Measurements from ENCODE around the gene MRPL1.

The MRPL1 gene

GRCh38 chr4:77826275-77826674 lies 36.4 kb upstream of the MRPL1 start:
- no peak overlapping the region for H3K27ac ChIP-seq (ENCODE audit: low read depth, low read length)
- H3K4me1 ChIP-seq (ENCODE audit: control insufficient read depth, insufficient read depth, low read length) = peaks cover under 1% of the 10 kb centered on the region
- H3K4me3 ChIP-seq (ENCODE audit: low read length) = no peak overlapping the region
- no peaks in the 10 kb centered on the region for H3K27me3 ChIP-seq (ENCODE audit: control insufficient read depth, insufficient read depth, low read length)
- no peaks in the 10 kb centered on the region for H3K36me3 ChIP-seq (ENCODE audit: control insufficient read depth, insufficient read depth, low read length)
- H3K9ac ChIP-seq (ENCODE audit: low read length) = no peak overlapping the region

GRCh38 chr4:77827343-77827742 lies 35.3 kb upstream of the MRPL1 start:
- H3K4me1 ChIP-seq (ENCODE audit: control insufficient read depth, insufficient read depth, low read length) = no peaks in the 10 kb centered on the region
- H3K4me3 ChIP-seq (ENCODE audit: low read length) = no peak overlapping the region
- no peaks in the 10 kb centered on the region for H3K27me3 ChIP-seq (ENCODE audit: control insufficient read depth, insufficient read depth, low read length)
- no peak overlapping the region for H3K9ac ChIP-seq (ENCODE audit: low read length)
- H3K36me3 ChIP-seq (ENCODE audit: control insufficient read depth, insufficient read depth, low read length) = no peaks in the 10 kb centered on the region
- H3K27ac ChIP-seq (ENCODE audit: low read depth, low read length) = no peak overlapping the region

GRCh38 chr4:77833126-77833724 lies 29.4 kb upstream of the MRPL1 start:
- no peak overlapping the region for H3K27ac ChIP-seq (ENCODE audit: low read depth, low read length)
- H3K36me3 ChIP-seq (ENCODE audit: control insufficient read depth, insufficient read depth, low read length) = no peaks in the 10 kb centered on the region
- no peaks in the 10 kb centered on the region for H3K27me3 ChIP-seq (ENCODE audit: control insufficient read depth, insufficient read depth, low read length)
- no peak overlapping the region for H3K9ac ChIP-seq (ENCODE audit: low read length)
- H3K4me3 ChIP-seq (ENCODE audit: low read length) = no peak overlapping the region
- no peaks in the 10 kb centered on the region for H3K4me1 ChIP-seq (ENCODE audit: control insufficient read depth, insufficient read depth, low read length)

- Histone ChIP-seq H3K36me3 (ENCODE audit: control insufficient read depth, insufficient read depth, low read length) (no peaks in the 10 kb centered on the region), H3K27ac (ENCODE audit: low read depth, low read length) (no peak overlapping the region), H3K4me3 (ENCODE audit: low read length) (no peak overlapping the region)
Observed at GRCh38 chr4:77834403-77834802, 28.2 kb upstream of the MRPL1 start.

GRCh38 chr4:77843628-77844027 lies 19.0 kb upstream of the MRPL1 start:
- no peaks in the 10 kb centered on the region for H3K4me1 ChIP-seq (ENCODE audit: control insufficient read depth, insufficient read depth, low read length)
- H3K4me3 ChIP-seq (ENCODE audit: low read length) = no peak overlapping the region
- no peaks in the 10 kb centered on the region for H3K36me3 ChIP-seq (ENCODE audit: control insufficient read depth, insufficient read depth, low read length)
- H3K27me3 ChIP-seq (ENCODE audit: control insufficient read depth, insufficient read depth, low read length) = no peaks in the 10 kb centered on the region
- no peak overlapping the region for H3K9ac ChIP-seq (ENCODE audit: low read length)
- no peak overlapping the region for H3K27ac ChIP-seq (ENCODE audit: low read depth, low read length)

More at GRCh38 chr4:77834403-77834802, 28.2 kb upstream of the MRPL1 start:
- Histone ChIP-seq H3K27me3 (ENCODE audit: control insufficient read depth, insufficient read depth, low read length) (no peaks in the 10 kb centered on the region), H3K9ac (ENCODE audit: low read length) (no peak overlapping the region), H3K4me1 (ENCODE audit: control insufficient read depth, insufficient read depth, low read length) (no peaks in the 10 kb centered on the region)

- Histone ChIP-seq H3K4me1 (ENCODE audit: control insufficient read depth, insufficient read depth, low read length) (no peaks in the 10 kb centered on the region), H3K27ac (ENCODE audit: low read depth, low read length) (no peak overlapping the region), H3K36me3 (ENCODE audit: control insufficient read depth, insufficient read depth, low read length) (no peaks in the 10 kb centered on the region), H3K4me3 (ENCODE audit: low read length) (no peak overlapping the region), H3K9ac (ENCODE audit: low read length) (no peak overlapping the region), H3K27me3 (ENCODE audit: control insufficient read depth, insufficient read depth, low read length) (no peaks in the 10 kb centered on the region)
Observed at GRCh38 chr4:77844363-77844762, 18.3 kb upstream of the MRPL1 start.

- no peaks in the 10 kb centered on the region for H3K36me3 ChIP-seq (ENCODE audit: control insufficient read depth, insufficient read depth, low read length)
- H3K4me3 ChIP-seq (ENCODE audit: low read length) = no peak overlapping the region
- no peak overlapping the region for H3K27ac ChIP-seq (ENCODE audit: low read depth, low read length)
- H3K27me3 ChIP-seq (ENCODE audit: control insufficient read depth, insufficient read depth, low read length) = no peaks in the 10 kb centered on the region
- H3K9ac ChIP-seq (ENCODE audit: low read length) = no peak overlapping the region
- H3K4me1 ChIP-seq (ENCODE audit: control insufficient read depth, insufficient read depth, low read length) = no peaks in the 10 kb centered on the region
Observed at GRCh38 chr4:77845400-77845799, 17.2 kb upstream of the MRPL1 start.

GRCh38 chr4:77845929-77846328 lies 16.7 kb upstream of the MRPL1 start:
- Histone ChIP-seq H3K27ac (ENCODE audit: low read depth, low read length) (no peak overlapping the region), H3K9ac (ENCODE audit: low read length) (no peak overlapping the region), H3K36me3 (ENCODE audit: control insufficient read depth, insufficient read depth, low read length) (no peaks in the 10 kb centered on the region), H3K4me1 (ENCODE audit: control insufficient read depth, insufficient read depth, low read length) (no peaks in the 10 kb centered on the region), H3K4me3 (ENCODE audit: low read length) (no peak overlapping the region), H3K27me3 (ENCODE audit: control insufficient read depth, insufficient read depth, low read length) (no peaks in the 10 kb centered on the region)

- Histone ChIP-seq H3K27me3 (ENCODE audit: control insufficient read depth, insufficient read depth, low read length) (no peaks in the 10 kb centered on the region), H3K9ac (ENCODE audit: low read length) (no peak overlapping the region), H3K4me1 (ENCODE audit: control insufficient read depth, insufficient read depth, low read length) (no peaks in the 10 kb centered on the region), H3K27ac (ENCODE audit: low read depth, low read length) (no peak overlapping the region), H3K4me3 (ENCODE audit: low read length) (no peak overlapping the region), H3K36me3 (ENCODE audit: control insufficient read depth, insufficient read depth, low read length) (no peaks in the 10 kb centered on the region)
Observed at GRCh38 chr4:77848508-77848907, 14.1 kb upstream of the MRPL1 start.

- no peak overlapping the region for H3K27ac ChIP-seq (ENCODE audit: low read depth, low read length)
- no peak overlapping the region for H3K4me3 ChIP-seq (ENCODE audit: low read length)
- no peaks in the 10 kb centered on the region for H3K36me3 ChIP-seq (ENCODE audit: control insufficient read depth, insufficient read depth, low read length)
- H3K4me1 ChIP-seq (ENCODE audit: control insufficient read depth, insufficient read depth, low read length) = no peaks in the 10 kb centered on the region
- H3K27me3 ChIP-seq (ENCODE audit: control insufficient read depth, insufficient read depth, low read length) = no peaks in the 10 kb centered on the region
- H3K9ac ChIP-seq (ENCODE audit: low read length) = no peak overlapping the region
Observed at GRCh38 chr4:77849278-77849965, 13.2 kb upstream of the MRPL1 start.

- Histone ChIP-seq H3K27ac (ENCODE audit: low read depth, low read length) (no peak overlapping the region), H3K4me3 (ENCODE audit: low read length) (no peak overlapping the region), H3K4me1 (ENCODE audit: control insufficient read depth, insufficient read depth, low read length) (no peaks in the 10 kb centered on the region), H3K9ac (ENCODE audit: low read length) (no peak overlapping the region), H3K27me3 (ENCODE audit: control insufficient read depth, insufficient read depth, low read length) (no peaks in the 10 kb centered on the region), H3K36me3 (ENCODE audit: control insufficient read depth, insufficient read depth, low read length) (no peaks in the 10 kb centered on the region)
Observed at GRCh38 chr4:77852892-77853495, 9.6 kb upstream of the MRPL1 start.

GRCh38 chr4:77854431-77855111 lies 8.1 kb upstream of the MRPL1 start:
- no peak overlapping the region for H3K9ac ChIP-seq (ENCODE audit: low read length)
- no peaks in the 10 kb centered on the region for H3K36me3 ChIP-seq (ENCODE audit: control insufficient read depth, insufficient read depth, low read length)
- no peak overlapping the region for H3K4me3 ChIP-seq (ENCODE audit: low read length)
- no peaks in the 10 kb centered on the region for H3K4me1 ChIP-seq (ENCODE audit: control insufficient read depth, insufficient read depth, low read length)
- H3K27ac ChIP-seq (ENCODE audit: low read depth, low read length) = no peak overlapping the region
- H3K27me3 ChIP-seq (ENCODE audit: control insufficient read depth, insufficient read depth, low read length) = no peaks in the 10 kb centered on the region
